ENCODE measurements around the gene SAMD14.

The SAMD14 gene

DNA sequence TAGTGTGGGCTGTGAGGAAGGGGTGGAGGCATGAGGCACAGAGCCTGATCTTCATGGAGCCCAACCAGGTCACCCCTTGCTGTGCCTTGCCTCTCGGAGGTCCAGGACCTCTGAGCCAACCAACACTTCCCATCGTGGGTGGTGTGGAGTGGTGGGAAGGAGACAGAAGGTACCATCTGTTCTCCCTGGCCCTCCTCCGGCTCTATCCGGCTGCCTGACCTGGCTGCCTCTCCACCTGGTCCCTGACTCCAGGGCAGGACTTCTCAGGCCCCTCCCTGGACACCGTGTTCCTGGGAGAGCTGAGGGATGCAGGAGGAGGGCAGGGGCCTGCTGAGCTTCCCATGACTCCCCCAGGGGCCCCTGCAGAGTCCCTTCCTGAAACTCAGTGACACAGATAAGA is 31.0 kb downstream of the SAMD14 start:
- Mint-ChIP-seq H3K36me3 (peaks cover 6 to 7% of the 10 kb centered on the region in 2 donors), H3K4me1 (peaks cover 27 to 32% of the 10 kb centered on the region in 2 donors), H3K27me3 (no peaks in the 10 kb centered on the region), H3K4me3 (no peak overlapping the region), H3K9me3 (no peaks in the 10 kb centered on the region), H3K27ac (no peak overlapping the region)
- DNase-seq, result no peak
- no peak for ATAC-seq (replicated peaks)

GRCh38 chr17:50098583-50098982 is 31.4 kb downstream of the SAMD14 start:
- DNase-seq (no peak), ATAC-seq (replicated peaks) (no peak)
- Mint-ChIP-seq H3K9me3 (no peaks in the 10 kb centered on the region), H3K27ac (peak overlapping the region; percentile 7), H3K36me3 (peaks cover 6 to 7% of the 10 kb centered on the region in 2 donors), H3K4me3 (no peak overlapping the region), H3K4me1 (peaks cover 27 to 32% of the 10 kb centered on the region in 2 donors), H3K27me3 (no peaks in the 10 kb centered on the region)

DNA sequence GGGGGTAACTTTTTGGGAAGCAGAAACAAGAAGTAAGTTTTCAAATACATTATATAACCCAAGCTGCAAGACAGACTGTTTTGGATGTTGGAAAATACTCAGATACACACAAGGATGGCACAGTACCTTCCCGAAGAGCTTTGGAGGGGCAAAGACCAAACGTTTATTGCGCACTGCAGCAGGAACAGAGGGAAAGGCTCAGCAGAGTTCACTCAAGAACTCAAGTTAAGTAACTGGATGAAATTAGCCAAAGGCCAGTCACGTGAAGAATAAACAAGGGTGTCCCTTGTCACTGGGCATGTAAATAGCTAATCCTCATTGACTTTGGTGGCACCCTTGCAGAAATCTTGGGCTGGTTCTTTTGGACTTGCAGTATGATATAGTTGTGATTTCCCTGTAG is 32.0 kb downstream of the SAMD14 start:
- ATAC-seq (replicated peaks) (no peak), DNase-seq (no peak)
- Mint-ChIP-seq H3K27ac (no peak overlapping the region), H3K9me3 (no peaks in the 10 kb centered on the region), H3K4me1 (peaks cover 27 to 32% of the 10 kb centered on the region in 2 donors), H3K4me3 (no peak overlapping the region), H3K27me3 (no peaks in the 10 kb centered on the region), H3K36me3 (peaks cover 6 to 7% of the 10 kb centered on the region in 2 donors)

- no peak overlapping the region for H3K4me3 Mint-ChIP-seq
- H3K9me3 Mint-ChIP-seq, result no peaks in the 10 kb centered on the region
- DNase-seq, result no peak
- H3K27me3 Mint-ChIP-seq, result no peaks in the 10 kb centered on the region
- ATAC-seq (replicated peaks), result no peak
- peaks cover 27 to 32% of the 10 kb centered on the region in 2 donors for H3K4me1 Mint-ChIP-seq
- H3K36me3 Mint-ChIP-seq, result peaks cover 6 to 7% of the 10 kb centered on the region in 2 donors
- no peak overlapping the region for H3K27ac Mint-ChIP-seq
These were observed 32.5 kb downstream of the SAMD14 start for GRCh38 chr17:50097455-50097854.

- ATAC-seq (replicated peaks) (no peak), DNase-seq (no peak)
- no peak overlapping the region for H3K27ac Mint-ChIP-seq
- peaks cover 6 to 7% of the 10 kb centered on the region in 2 donors for H3K36me3 Mint-ChIP-seq
- no peak overlapping the region for H3K4me3 Mint-ChIP-seq
- H3K4me1 Mint-ChIP-seq, result peaks cover 27 to 32% of the 10 kb centered on the region in 2 donors
- no peaks in the 10 kb centered on the region for H3K9me3 Mint-ChIP-seq
- no peaks in the 10 kb centered on the region for H3K27me3 Mint-ChIP-seq
These were observed 33.2 kb downstream of the SAMD14 start for GRCh38 chr17:50096758-50097157.

DNA sequence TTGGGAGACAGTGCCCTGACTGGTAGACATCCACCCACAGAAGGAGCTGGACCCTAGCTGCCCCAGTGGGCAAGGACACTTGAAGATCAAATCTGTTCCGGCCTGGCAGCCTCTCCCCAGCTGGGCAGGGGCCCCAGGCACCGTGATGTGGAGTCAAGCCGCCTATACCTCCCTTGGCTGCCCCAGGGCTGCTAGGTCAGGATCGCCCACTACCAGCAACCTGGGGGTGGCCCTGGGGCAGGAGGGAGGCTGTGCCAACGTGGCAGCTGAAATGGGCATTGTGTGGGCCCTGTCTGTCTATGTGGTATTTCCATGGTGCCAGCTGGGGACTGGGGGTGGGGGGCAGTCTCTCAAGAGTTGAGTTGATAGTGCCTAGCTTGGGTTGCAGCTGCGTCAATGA is 33.9 kb downstream of the SAMD14 start:
- no peaks in the 10 kb centered on the region for H3K9me3 Mint-ChIP-seq
- H3K4me3 Mint-ChIP-seq, result peak overlapping the region; percentile 85 to 93
- peak overlapping the region; percentile 90 for H3K27ac Mint-ChIP-seq
- peaks cover 27 to 32% of the 10 kb centered on the region in 2 donors for H3K4me1 Mint-ChIP-seq
- no peak for ATAC-seq (replicated peaks)
- H3K27me3 Mint-ChIP-seq, result no peaks in the 10 kb centered on the region
- peaks cover 6 to 7% of the 10 kb centered on the region in 2 donors for H3K36me3 Mint-ChIP-seq
- DNase-seq, result no peak

DNA sequence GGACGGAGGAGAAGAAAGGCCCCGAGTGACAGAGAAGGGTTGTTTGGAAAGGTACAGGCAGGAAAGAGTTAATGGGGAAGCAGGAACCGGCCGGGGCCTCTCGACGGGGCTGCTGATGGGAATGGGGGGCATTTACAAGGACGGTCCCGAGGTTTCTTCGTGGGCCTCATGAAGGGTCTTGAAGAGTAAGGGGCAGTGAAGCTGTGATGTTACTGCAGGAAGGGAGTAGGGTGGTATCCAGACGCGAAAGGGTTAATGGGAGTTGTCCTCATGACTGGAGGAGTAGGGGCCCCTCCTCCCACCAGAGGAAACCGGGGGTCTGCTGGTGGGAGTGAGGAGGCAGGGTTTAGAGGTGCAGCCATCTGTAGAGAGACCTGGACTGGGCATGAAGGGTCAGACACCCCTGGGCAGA is 34.3 kb downstream of the SAMD14 start:
- Mint-ChIP-seq H3K27me3 (peaks cover 4 to 5% of the 10 kb centered on the region in 2 donors), H3K27ac (peak overlapping the region; percentile 90), H3K9me3 (no peaks in the 10 kb centered on the region), H3K36me3 (peaks cover 3 to 6% of the 10 kb centered on the region in 2 donors), H3K4me1 (peaks cover 27 to 32% of the 10 kb centered on the region in 2 donors), H3K4me3 (peak overlapping the region; percentile 85 to 93)
- no peak for DNase-seq
- no peak for ATAC-seq (replicated peaks)

DNA sequence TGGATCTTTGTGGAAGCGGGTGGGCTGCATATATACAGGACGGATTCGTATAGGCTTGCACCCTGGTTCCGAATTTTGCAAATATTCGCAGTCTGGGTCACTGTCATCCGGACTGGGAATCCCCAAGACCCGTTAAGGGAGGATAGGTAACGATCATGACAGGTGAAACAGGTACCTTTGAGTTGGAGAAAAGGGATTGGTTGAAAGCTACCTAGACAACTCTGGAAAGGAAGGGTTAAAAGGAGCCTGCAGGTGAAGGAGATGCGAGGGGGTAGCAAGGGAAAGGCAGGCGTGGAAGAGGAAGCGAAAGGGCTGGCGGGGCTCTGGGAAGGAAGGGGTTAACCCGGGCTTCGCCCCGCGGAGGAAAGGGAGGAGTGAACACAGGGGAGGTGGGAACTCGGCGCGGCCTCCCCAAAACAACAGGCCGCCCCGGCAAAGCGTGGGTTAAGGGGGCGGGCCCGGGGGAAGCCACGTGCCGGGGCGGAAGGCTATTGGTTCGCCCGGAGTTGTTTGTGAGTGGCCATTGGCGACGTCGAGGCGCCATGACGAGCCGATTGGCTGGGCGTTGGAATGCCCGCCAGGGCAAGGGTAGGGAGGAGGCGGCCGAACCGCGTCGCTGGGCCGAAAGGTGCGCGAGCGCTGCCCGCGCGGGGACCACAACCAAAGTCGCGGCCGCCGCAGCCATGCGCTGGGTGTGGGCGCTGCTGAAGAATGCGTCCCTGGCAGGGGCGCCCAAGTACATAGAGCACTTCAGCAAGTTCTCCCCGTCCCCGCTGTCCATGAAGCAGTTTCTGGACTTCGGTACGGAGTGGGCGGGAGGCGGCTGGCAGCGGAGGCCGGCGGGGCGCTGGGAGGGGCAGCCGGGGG is 35.0 kb downstream of the SAMD14 start, which contains the start of gene PDK2:
Gene PDK2 (plus strand): TSS at position 599 of the 867 bp plus-strand sequence. CDS start 85 bp downstream, at position 684.
- peak within 1 kb of the TSS; percentile 90 for H3K27ac Mint-ChIP-seq
- ATAC-seq (replicated peaks), result peak; percentile 93 to 95
- DNase-seq, result peak; percentile 97

GRCh38 chr17:50094243-50094752 is 35.7 kb downstream of the SAMD14 start:
- Mint-ChIP-seq H3K27me3 (peaks cover 5 to 17% of the 10 kb centered on the region in 2 donors), H3K27ac (peak overlapping the region; percentile 60), H3K4me1 (peaks cover 25 to 26% of the 10 kb centered on the region in 2 donors), H3K4me3 (peak overlapping the region; percentile 85 to 93), H3K36me3 (peaks cover 0 to 4% of the 10 kb centered on the region in 2 donors), H3K9me3 (no peaks in the 10 kb centered on the region)
- peak; percentile 49 to 57 for ATAC-seq (replicated peaks)
- DNase-seq, result peak; percentile 76

More for the DNA sequence above, 35.0 kb downstream of the SAMD14 start, which contains the start of gene PDK2:
- Mint-ChIP-seq H3K4me3 (peak within 1 kb of the TSS; percentile 85 to 93), H3K9me3 (no peaks in the 10 kb centered on the region), H3K4me1 (peaks cover 27 to 32% of the 10 kb centered on the region in 2 donors), H3K27me3 (peaks cover 5 to 10% of the 10 kb centered on the region in 2 donors), H3K36me3 (peaks cover 2 to 4% of the 10 kb centered on the region in 2 donors)

GRCh38 chr17:50093807-50094206 is 36.2 kb downstream of the SAMD14 start:
- Mint-ChIP-seq H3K27me3 (peaks cover 8 to 22% of the 10 kb centered on the region in 2 donors), H3K4me1 (peaks cover 25 to 26% of the 10 kb centered on the region in 2 donors), H3K27ac (no peak overlapping the region), H3K36me3 (peaks cover 2 to 3% of the 10 kb centered on the region in 2 donors), H3K4me3 (no peak overlapping the region), H3K9me3 (no peaks in the 10 kb centered on the region)
- DNase-seq (no peak), ATAC-seq (replicated peaks) (no peak)

GRCh38 chr17:50093246-50093645 is 36.7 kb downstream of the SAMD14 start:
- Mint-ChIP-seq H3K27me3 (peaks cover 14 to 27% of the 10 kb centered on the region in 2 donors), H3K9me3 (no peaks in the 10 kb centered on the region), H3K27ac (peak overlapping the region; percentile 70), H3K4me3 (no peak overlapping the region), H3K4me1 (peaks cover 25 to 26% of the 10 kb centered on the region in 2 donors), H3K36me3 (peaks cover 0 to 2% of the 10 kb centered on the region in 2 donors)
- DNase-seq (no peak), ATAC-seq (replicated peaks) (no peak)

- peaks cover 0 to 2% of the 10 kb centered on the region in 2 donors for H3K36me3 Mint-ChIP-seq
- ATAC-seq (replicated peaks) (no peak), DNase-seq (no peak)
- H3K27ac Mint-ChIP-seq, result no peak overlapping the region
- peaks cover 14 to 28% of the 10 kb centered on the region in 2 donors for H3K27me3 Mint-ChIP-seq
- no peaks in the 10 kb centered on the region for H3K9me3 Mint-ChIP-seq
- no peak overlapping the region for H3K4me3 Mint-ChIP-seq
- H3K4me1 Mint-ChIP-seq, result peaks cover 20 to 24% of the 10 kb centered on the region in 2 donors
These were observed 38.1 kb downstream of the SAMD14 start for GRCh38 chr17:50091918-50092285.

GRCh38 chr17:50090971-50091917 is 38.7 kb downstream of the SAMD14 start:
- Mint-ChIP-seq H3K4me1 (peaks cover 15 to 18% of the 10 kb centered on the region in 2 donors), H3K9me3 (no peaks in the 10 kb centered on the region), H3K36me3 (peaks cover 0 to 2% of the 10 kb centered on the region in 2 donors), H3K27ac (peak overlapping the region; percentile 3), H3K4me3 (no peak overlapping the region), H3K27me3 (peaks cover 14 to 28% of the 10 kb centered on the region in 2 donors)
- ATAC-seq (replicated peaks) (no peak), DNase-seq (no peak)

GRCh38 chr17:50090071-50090470 is 39.9 kb downstream of the SAMD14 start:
- Mint-ChIP-seq H3K9me3 (no peaks in the 10 kb centered on the region), H3K27me3 (peaks cover 14 to 28% of the 10 kb centered on the region in 2 donors), H3K4me1 (peaks cover 4 to 6% of the 10 kb centered on the region in 2 donors), H3K4me3 (no peak overlapping the region), H3K27ac (peak overlapping the region; percentile 33), H3K36me3 (peaks cover 0 to 2% of the 10 kb centered on the region in 2 donors)
- DNase-seq, result no peak
- ATAC-seq (replicated peaks), result no peak

Measured in stimulated activated naive B cell treated with anti-CD40 and anti-IgM and Interleukin-4, amounts not matched to agents 10 μg/mL and 1 μg/mL and 100 μg/mL, for 72 hours (primary cell).